GM18870 (cell line): Measurements from ENCODE around the gene CALML6.
"Not testable (repeated sequence)": the region's sequence is repeated elsewhere in the genome, so short reads cannot be mapped to it uniquely, and the experiment has no call there.

Experiments used
- ATAC-seq: cut with Tn5 transposase; IDR thresholded peaks from one replicate; pipeline ENCODE4 v1.9.1; 2021; ENCODE audit warnings: moderate library complexity; ENCODE audit not compliant: unreplicated experiment

Gene CALML6

DNA sequence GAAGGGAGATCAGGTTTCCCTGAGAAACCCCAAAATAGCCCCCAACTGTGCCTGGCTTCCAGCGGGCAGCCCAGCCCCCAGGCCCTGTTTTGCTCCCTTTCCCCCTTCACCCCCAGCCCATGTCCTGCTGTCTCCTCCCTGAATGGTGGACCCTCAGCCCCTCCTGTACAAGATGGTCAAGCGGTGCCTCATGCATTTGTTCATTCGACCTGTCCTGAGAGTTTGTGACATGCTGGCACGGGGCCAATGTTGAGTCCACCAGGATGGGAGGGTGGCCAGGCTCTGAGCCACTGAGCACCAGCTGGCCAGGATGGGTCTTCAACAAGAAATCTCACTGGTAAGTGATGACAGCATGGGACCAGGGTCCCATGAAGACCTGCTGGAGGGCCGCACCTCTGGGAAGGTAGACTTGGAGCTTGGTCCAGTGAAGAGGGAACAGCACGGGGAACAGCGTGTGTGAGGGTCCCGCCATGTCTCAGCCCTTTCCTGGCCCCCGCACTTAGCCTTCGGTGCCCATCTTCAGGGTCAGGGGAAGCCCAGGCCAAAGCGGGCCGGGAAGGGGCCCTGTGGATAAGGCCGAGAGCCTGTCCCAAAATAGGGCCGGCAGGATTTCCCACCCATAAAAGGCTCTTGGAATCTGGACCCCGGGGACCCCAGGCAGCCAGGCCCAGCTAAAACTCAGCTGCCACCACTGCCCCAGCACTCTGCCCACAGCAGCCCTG lies at the start of gene CALML6:
Gene CALML6 (plus strand): TSS at position 290 of the 722 bp plus-strand sequence. CDS start 21 bp downstream, at position 311.
- ATAC-seq: no peak

- no peak for ATAC-seq
Observed at GRCh38 chr1:1867164-1867563, 47.9 kb upstream of the CALML6 start.

- ATAC-seq: no peak
Observed at GRCh38 chr1:1869469-1869868, 45.6 kb upstream of the CALML6 start.

GRCh38 chr1:1872329-1872994 lies 42.6 kb upstream of the CALML6 start:
- ATAC-seq: no peak

- ATAC-seq: no peak
Observed at GRCh38 chr1:1873186-1873585, 41.9 kb upstream of the CALML6 start.

GRCh38 chr1:1874901-1875300 lies 40.2 kb upstream of the CALML6 start:
- no peak for ATAC-seq

DNA sequence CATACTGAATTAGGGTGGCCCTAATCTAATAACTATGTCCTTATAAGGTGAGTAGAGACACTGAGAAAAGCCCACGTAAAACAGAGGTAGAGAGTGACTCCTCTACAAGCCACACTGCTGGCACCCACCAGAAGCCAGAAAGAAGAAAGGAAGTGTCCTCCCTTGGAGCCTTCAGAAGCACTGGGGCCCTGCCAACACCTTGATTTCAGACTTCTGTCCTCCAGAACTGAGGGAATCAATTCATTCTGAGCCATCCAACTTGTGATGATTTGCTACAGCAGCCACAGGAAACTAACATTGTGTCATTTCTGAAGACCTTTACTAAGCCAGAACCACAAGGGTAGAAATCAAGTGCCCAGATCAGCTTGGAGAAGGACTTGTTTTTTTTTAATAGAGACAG lies 39.1 kb upstream of the CALML6 start:
- ATAC-seq: no peak

GRCh38 chr1:1876335-1876930 lies 38.6 kb upstream of the CALML6 start:
- no peak for ATAC-seq

DNA sequence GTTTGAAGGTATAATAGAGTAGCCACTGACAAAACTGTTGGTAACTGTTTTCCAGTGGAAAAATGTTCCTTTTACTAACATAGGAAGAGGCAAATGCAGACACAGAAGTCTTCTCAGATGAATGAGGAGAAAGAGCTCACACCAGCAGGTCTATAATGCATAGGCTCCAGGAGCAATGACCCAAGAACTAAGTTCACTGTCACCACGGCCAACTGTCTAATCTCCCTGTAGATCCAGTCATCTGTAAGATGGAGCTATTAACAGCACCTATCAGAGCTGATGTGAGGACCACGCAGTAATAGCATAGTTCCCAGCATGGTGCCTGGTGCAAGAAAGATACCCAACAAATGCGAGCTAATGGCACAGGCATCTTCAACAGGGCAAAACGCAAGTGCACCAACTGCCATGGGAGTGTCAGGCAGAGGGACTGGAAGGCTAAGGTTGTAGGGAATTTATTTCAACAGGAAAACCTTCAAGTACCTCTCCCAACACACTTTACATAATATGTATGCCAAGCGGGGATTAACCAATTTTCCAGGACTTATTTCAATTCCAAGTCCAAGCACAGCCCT lies 37.1 kb upstream of the CALML6 start:
- no peak for ATAC-seq

- ATAC-seq: no peak
Observed at GRCh38 chr1:1879942-1880341, 35.1 kb upstream of the CALML6 start.

GRCh38 chr1:1880617-1881312 lies 34.3 kb upstream of the CALML6 start:
- no peak for ATAC-seq

- no peak for ATAC-seq
Observed at GRCh38 chr1:1881727-1882126, 33.3 kb upstream of the CALML6 start.

DNA sequence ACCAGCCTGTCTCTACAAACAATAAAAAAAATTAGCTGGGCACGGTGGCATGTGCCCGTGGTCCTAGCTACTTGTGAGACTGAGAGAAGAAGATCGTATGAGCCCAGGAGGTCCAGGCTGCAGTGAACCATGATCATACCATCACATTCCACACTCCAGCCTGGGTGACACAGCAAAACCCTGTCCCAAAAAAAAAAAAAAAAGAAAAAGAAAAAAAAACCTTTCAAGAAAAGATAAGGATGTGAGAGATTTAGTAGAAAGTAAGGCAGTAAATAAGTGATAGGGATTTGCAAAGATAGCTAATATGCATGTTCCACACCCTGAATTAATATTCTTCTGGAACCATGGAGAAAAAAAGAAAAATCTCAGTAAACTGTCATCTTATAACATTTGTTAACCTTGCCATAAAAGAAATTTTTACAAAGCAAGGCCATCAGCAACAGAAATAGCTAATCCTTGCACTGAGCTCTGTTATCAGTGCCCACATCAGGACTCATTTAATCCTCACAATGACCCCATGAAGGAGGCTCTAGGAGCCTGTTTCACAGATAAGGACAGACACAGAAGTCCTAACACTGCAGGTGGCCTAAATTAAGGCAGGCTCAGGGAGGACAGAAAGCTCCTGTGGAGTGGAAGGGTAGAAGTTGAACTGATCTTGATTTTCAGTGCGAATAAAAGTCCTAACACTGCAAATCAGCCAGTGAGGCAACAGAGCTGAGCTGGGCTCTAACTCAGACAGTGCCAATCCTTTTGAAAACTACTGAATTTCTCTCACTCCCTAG lies 31.8 kb upstream of the CALML6 start:
- ATAC-seq: no peak

DNA sequence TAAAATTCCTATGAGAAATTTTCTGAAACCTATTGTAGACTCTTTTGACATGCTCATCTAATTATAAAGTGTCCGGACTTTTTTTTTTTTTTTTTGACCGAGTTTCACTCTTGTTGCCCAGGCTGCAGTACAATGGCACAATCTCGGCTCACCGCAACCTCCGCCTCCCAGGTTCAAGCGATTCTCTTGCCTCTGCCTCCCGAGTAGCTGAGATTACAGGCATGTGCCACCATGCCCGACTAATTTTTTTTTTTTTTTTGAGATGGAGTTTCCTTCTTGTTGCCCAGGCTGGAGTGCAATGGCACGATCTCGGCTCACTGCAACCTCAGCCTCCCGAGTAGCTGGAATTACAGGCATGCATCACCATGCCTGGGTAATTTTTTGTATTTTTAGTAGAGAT lies 31.2 kb upstream of the CALML6 start:
- not testable (repeated sequence) for ATAC-seq

DNA sequence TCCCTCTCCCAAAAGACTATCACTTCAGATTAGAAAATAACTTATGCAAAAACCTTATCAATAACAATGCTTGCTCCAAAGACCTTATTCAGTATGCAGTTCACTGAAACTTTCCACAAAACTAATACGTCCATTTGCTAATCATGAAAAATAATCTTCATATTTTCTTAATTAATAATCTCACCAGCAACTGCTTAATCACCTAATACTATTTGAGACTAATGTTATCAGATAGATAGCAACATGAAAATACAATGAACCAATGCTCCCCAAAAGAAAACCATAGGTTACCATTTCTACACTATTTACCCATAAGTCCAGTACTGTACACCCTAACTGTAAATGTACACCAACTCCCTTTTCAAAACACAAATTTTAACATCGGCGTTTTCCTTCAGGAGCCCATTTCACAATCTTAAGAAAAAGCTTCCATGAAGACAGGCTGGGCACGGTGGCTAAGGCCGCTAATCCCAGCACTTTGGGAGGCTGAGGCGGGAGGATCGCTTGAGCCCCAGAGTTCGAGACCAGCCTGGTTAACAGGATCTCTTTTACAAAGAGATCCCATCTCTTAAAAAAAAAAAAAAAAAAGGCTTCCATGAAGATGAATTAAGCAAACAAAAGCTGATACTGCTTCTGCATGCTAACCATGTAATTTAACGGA lies 25.8 kb upstream of the CALML6 start:
- no peak for ATAC-seq

GRCh38 chr1:1889847-1890505 lies 25.1 kb upstream of the CALML6 start:
- ATAC-seq: no peak

GRCh38 chr1:1890506-1891348 lies 24.3 kb upstream of the CALML6 start, which contains the start of gene GNB1:
Gene GNB1, minus strand, starts transcription at chr1:1891087. Its CDS starts 65,634 bp downstream, at chr1:1825453.
- ATAC-seq: no peak

DNA sequence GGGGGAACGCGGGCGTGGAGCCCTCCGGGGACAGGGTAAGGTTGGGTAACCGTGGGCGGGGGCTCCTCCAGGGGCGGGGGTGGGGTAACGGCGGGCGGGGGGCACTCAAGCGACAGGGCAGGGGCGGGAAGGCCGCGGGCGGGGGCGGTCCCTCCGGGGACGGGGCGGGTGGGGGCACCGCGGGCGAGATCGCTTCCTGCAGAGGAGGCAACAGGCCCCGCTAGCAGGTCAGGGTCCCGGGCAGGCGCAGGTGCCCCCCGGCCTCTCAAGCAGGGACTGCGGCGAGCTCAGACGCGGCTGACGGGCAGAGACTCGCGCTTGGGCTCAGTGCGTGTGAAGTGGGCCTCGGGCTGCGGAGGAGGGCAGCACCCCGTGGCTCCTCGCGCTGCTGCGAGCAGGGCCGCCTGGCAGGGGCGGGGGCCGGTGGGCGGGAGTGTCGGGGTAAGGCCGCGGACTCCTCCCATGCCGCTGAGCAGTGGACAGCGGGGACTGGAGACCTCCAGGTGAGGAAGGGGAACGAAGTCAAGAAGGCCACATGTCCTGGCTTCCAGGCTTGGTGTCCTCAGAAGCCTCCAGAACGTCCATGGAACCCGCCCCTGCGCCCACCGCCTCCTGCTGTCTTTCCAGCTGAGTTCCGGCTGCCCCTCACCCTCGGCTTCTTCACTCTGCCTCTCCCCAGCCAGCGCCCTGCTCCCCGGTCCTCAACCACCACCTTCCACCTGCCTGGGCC lies 23.5 kb upstream of the CALML6 start:
- ATAC-seq: no peak
